Measurements from ENCODE around the gene KCNA10.
A peak's percentile ranks its signal among the peaks of the same experiment; 100 is the strongest.

KCNA10 gene

DNA sequence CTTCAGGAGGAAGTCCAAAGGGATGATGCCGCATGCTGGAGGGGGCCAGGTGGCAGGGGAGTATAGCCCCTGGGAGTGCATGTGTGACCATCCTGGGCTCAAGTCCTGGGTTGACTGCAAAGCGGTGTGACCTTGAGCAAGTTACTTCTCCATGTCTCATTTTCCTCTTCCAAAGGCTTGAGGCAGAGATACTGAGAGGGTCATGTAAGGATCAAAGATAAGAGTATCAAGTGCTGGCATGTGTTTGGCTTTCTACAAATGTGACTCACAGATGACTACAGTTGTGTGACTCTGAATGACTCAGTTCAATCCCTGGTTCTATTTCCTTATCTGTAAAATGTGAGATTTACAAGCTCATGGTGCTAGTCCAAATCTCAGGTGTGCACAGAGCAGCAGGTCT lies 41.9 kb downstream of the KCNA10 start (continued):
- TF ChIP-seq, protein P1, sequence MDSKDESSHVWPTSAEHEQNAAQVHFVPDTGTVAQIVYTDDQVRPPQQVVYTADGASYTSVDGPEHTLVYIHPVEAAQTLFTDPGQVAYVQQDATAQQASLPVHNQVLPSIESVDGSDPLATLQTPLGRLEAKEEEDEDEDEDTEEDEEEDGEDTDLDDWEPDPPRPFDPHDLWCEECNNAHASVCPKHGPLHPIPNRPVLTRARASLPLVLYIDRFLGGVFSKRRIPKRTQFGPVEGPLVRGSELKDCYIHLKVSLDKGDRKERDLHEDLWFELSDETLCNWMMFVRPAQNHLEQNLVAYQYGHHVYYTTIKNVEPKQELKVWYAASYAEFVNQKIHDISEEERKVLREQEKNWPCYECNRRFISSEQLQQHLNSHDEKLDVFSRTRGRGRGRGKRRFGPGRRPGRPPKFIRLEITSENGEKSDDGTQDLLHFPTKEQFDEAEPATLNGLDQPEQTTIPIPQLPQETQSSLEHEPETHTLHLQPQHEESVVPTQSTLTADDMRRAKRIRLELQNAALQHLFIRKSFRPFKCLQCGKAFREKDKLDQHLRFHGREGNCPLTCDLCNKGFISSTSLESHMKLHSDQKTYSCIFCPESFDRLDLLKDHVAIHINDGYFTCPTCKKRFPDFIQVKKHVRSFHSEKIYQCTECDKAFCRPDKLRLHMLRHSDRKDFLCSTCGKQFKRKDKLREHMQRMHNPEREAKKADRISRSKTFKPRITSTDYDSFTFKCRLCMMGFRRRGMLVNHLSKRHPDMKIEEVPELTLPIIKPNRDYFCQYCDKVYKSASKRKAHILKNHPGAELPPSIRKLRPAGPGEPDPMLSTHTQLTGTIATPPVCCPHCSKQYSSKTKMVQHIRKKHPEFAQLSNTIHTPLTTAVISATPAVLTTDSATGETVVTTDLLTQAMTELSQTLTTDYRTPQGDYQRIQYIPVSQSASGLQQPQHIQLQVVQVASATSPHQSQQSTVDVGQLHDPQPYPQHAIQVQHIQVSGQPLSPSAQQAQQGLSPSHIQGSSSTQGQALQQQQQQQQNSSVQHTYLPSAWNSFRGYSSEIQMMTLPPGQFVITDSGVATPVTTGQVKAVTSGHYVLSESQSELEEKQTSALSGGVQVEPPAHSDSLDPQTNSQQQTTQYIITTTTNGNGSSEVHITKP (tag by site-specific recombination; IDR thresholded peaks at IDR 0.05) = no peak
- TF ChIP-seq ZNF558 (tag by site-specific recombination; IDR thresholded peaks at IDR 0.05) (no peak; the same call in 1 of the 2 replicates), SALL2 (tag by site-specific recombination; IDR thresholded peaks at IDR 0.05; ENCODE audit: borderline replicate concordance) (no peak), ZBTB8A (tag by site-specific recombination; IDR thresholded peaks at IDR 0.05) (no peak), ZNF433 (tag by site-specific recombination; IDR thresholded peaks at IDR 0.05; ENCODE audit: low read depth) (no peak), ZNF501 (tag by site-specific recombination; IDR thresholded peaks at IDR 0.05) (no peak), ZNF660 (tag by site-specific recombination; IDR thresholded peaks at IDR 0.05) (peak; percentile 55), IKZF3 (tag by site-specific recombination; IDR thresholded peaks at IDR 0.05) (no peak), ZNF548 (tag by site-specific recombination; IDR thresholded peaks at IDR 0.05) (no peak), ZNF175 (tag by site-specific recombination; IDR thresholded peaks at IDR 0.05) (no peak), ZNF514 (tag by site-specific recombination; IDR thresholded peaks at IDR 0.05) (no peak), ZNF174 (tag by site-specific recombination; IDR thresholded peaks at IDR 0.05) (no peak), ZNF473 (tag by site-specific recombination; IDR thresholded peaks at IDR 0.05) (no peak), ZNF391 (tag by site-specific recombination; IDR thresholded peaks at IDR 0.05; ENCODE audit: borderline replicate concordance, low read depth) (no peak), WT1 (tag by site-specific recombination; IDR thresholded peaks at IDR 0.05) (no peak)
- TF ChIP-seq, protein P2, sequence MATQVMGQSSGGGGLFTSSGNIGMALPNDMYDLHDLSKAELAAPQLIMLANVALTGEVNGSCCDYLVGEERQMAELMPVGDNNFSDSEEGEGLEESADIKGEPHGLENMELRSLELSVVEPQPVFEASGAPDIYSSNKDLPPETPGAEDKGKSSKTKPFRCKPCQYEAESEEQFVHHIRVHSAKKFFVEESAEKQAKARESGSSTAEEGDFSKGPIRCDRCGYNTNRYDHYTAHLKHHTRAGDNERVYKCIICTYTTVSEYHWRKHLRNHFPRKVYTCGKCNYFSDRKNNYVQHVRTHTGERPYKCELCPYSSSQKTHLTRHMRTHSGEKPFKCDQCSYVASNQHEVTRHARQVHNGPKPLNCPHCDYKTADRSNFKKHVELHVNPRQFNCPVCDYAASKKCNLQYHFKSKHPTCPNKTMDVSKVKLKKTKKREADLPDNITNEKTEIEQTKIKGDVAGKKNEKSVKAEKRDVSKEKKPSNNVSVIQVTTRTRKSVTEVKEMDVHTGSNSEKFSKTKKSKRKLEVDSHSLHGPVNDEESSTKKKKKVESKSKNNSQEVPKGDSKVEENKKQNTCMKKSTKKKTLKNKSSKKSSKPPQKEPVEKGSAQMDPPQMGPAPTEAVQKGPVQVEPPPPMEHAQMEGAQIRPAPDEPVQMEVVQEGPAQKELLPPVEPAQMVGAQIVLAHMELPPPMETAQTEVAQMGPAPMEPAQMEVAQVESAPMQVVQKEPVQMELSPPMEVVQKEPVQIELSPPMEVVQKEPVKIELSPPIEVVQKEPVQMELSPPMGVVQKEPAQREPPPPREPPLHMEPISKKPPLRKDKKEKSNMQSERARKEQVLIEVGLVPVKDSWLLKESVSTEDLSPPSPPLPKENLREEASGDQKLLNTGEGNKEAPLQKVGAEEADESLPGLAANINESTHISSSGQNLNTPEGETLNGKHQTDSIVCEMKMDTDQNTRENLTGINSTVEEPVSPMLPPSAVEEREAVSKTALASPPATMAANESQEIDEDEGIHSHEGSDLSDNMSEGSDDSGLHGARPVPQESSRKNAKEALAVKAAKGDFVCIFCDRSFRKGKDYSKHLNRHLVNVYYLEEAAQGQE (tag by site-specific recombination; IDR thresholded peaks at IDR 0.05) = no peak
- TF ChIP-seq, protein P3, sequence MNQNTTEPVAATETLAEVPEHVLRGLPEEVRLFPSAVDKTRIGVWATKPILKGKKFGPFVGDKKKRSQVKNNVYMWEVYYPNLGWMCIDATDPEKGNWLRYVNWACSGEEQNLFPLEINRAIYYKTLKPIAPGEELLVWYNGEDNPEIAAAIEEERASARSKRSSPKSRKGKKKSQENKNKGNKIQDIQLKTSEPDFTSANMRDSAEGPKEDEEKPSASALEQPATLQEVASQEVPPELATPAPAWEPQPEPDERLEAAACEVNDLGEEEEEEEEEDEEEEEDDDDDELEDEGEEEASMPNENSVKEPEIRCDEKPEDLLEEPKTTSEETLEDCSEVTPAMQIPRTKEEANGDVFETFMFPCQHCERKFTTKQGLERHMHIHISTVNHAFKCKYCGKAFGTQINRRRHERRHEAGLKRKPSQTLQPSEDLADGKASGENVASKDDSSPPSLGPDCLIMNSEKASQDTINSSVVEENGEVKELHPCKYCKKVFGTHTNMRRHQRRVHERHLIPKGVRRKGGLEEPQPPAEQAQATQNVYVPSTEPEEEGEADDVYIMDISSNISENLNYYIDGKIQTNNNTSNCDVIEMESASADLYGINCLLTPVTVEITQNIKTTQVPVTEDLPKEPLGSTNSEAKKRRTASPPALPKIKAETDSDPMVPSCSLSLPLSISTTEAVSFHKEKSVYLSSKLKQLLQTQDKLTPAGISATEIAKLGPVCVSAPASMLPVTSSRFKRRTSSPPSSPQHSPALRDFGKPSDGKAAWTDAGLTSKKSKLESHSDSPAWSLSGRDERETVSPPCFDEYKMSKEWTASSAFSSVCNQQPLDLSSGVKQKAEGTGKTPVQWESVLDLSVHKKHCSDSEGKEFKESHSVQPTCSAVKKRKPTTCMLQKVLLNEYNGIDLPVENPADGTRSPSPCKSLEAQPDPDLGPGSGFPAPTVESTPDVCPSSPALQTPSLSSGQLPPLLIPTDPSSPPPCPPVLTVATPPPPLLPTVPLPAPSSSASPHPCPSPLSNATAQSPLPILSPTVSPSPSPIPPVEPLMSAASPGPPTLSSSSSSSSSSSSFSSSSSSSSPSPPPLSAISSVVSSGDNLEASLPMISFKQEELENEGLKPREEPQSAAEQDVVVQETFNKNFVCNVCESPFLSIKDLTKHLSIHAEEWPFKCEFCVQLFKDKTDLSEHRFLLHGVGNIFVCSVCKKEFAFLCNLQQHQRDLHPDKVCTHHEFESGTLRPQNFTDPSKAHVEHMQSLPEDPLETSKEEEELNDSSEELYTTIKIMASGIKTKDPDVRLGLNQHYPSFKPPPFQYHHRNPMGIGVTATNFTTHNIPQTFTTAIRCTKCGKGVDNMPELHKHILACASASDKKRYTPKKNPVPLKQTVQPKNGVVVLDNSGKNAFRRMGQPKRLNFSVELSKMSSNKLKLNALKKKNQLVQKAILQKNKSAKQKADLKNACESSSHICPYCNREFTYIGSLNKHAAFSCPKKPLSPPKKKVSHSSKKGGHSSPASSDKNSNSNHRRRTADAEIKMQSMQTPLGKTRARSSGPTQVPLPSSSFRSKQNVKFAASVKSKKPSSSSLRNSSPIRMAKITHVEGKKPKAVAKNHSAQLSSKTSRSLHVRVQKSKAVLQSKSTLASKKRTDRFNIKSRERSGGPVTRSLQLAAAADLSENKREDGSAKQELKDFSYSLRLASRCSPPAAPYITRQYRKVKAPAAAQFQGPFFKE (tag by site-specific recombination; IDR thresholded peaks at IDR 0.05; ENCODE audit: borderline replicate concordance) = no peak
- TF ChIP-seq, protein P4, sequence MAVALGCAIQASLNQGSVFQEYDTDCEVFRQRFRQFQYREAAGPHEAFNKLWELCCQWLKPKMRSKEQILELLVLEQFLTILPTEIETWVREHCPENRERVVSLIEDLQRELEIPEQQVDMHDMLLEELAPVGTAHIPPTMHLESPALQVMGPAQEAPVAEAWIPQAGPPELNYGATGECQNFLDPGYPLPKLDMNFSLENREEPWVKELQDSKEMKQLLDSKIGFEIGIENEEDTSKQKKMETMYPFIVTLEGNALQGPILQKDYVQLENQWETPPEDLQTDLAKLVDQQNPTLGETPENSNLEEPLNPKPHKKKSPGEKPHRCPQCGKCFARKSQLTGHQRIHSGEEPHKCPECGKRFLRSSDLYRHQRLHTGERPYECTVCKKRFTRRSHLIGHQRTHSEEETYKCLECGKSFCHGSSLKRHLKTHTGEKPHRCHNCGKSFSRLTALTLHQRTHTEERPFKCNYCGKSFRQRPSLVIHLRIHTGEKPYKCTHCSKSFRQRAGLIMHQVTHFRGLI (tag by site-specific recombination; IDR thresholded peaks at IDR 0.05) = no peak
- TF ChIP-seq, protein P5, sequence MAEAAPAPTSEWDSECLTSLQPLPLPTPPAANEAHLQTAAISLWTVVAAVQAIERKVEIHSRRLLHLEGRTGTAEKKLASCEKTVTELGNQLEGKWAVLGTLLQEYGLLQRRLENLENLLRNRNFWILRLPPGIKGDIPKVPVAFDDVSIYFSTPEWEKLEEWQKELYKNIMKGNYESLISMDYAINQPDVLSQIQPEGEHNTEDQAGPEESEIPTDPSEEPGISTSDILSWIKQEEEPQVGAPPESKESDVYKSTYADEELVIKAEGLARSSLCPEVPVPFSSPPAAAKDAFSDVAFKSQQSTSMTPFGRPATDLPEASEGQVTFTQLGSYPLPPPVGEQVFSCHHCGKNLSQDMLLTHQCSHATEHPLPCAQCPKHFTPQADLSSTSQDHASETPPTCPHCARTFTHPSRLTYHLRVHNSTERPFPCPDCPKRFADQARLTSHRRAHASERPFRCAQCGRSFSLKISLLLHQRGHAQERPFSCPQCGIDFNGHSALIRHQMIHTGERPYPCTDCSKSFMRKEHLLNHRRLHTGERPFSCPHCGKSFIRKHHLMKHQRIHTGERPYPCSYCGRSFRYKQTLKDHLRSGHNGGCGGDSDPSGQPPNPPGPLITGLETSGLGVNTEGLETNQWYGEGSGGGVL (tag by site-specific recombination; IDR thresholded peaks at IDR 0.05) = no peak
- TF ChIP-seq, protein P6, sequence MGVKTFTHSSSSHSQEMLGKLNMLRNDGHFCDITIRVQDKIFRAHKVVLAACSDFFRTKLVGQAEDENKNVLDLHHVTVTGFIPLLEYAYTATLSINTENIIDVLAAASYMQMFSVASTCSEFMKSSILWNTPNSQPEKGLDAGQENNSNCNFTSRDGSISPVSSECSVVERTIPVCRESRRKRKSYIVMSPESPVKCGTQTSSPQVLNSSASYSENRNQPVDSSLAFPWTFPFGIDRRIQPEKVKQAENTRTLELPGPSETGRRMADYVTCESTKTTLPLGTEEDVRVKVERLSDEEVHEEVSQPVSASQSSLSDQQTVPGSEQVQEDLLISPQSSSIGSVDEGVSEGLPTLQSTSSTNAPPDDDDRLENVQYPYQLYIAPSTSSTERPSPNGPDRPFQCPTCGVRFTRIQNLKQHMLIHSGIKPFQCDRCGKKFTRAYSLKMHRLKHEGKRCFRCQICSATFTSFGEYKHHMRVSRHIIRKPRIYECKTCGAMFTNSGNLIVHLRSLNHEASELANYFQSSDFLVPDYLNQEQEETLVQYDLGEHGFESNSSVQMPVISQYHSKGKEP (tag by site-specific recombination; IDR thresholded peaks at IDR 0.05) = no peak
